Endothelial cell of umbilical vein (primary cell): Measurements from ENCODE around the gene SYT2. TPM values are rescaled to one million over a fixed set of nuclear protein-coding genes. Genes with fewer than 3 reads are reported as not detected.

ENCODE experiments used
- BruUV-seq: library from RNA; stranded (reverse); fragments of 400-500 nt; replicated peaks from 2 replicates; lab custom pipeline; 2021; lab: Mats Ljungman, UMichigan
- CTCF ChIA-PET: fragments of 300-600, 350-600 bp; sonication (Branson Sonifier 250); formaldehyde crosslinking; loops from one replicate; lab custom pipeline; 2021; ENCODE audit warnings: antibody characterized with exemption, inconsistent platforms; lab: Charles Lee
- POLR2A ChIA-PET: fragments of 300-600, 350-600 bp; sonication (Branson Sonifier 250); formaldehyde crosslinking; loops from one replicate; lab custom pipeline; 2021; ENCODE audit warnings: antibody characterized with exemption, inconsistent platforms; lab: Charles Lee
- DNase-seq: peaks from one replicate; pipeline ENCODE4 v3.0.0-alpha.2; 2011; ENCODE audit warnings: low read depth, low spot score
- FAIRE-seq: peaks from 2 replicates; lab custom pipeline; 2011; peaks lifted over from hg19 to GRCh38; lab: Jason Lieb, UNC
- H2AFZ ChIP-seq: 2 replicates; pipeline ENCODE4 v1.6.0; 2012; ENCODE audit warnings: low read depth, low read length, control low read depth, inconsistent platforms
- H3K27ac ChIP-seq: 2 replicates; pipeline ENCODE4 v1.5.1; 2011; ENCODE audit warnings: low read depth, mild to moderate bottlenecking, control low read depth, low read length, moderate library complexity; ENCODE audit not compliant: insufficient read depth
- H3K27me3 ChIP-seq, 2 experiments: 2 replicates each; pipeline versions ENCODE4 v1.6.0 to v1.6.1; 2011; ENCODE audit warnings: low read length in 2 of 2, mixed read lengths in 1 of 2; ENCODE audit not compliant: control insufficient read depth in 2 of 2, insufficient read depth in 2 of 2
- H3K36me3 ChIP-seq, 2 experiments: 2 replicates in 1 of 2; 3 replicates in 1 of 2; pipeline ENCODE4 v1.5.1; 2011; ENCODE audit warnings: low read length in 2 of 2, mild to moderate bottlenecking in 1 of 2, moderate library complexity in 1 of 2; ENCODE audit not compliant: control insufficient read depth in 2 of 2, insufficient read depth in 2 of 2; ENCODE audit errors: extremely low read depth in 1 of 2
- H3K4me1 ChIP-seq: 3 replicates; pipeline ENCODE4 v1.5.1; 2011; ENCODE audit warnings: mild to moderate bottlenecking, low read length; ENCODE audit not compliant: control insufficient read depth, insufficient read depth; ENCODE audit errors: extremely low read depth
- H3K4me2 ChIP-seq: 2 replicates; pipeline ENCODE4 v1.6.1; 2011; ENCODE audit warnings: low read length, control low read depth, mixed read lengths; ENCODE audit not compliant: insufficient read depth
- H3K4me3 ChIP-seq, 3 experiments: fragments of 200-600 bp in 1 of 3; sonication (generic), shearing (Covaris generic) in 1 of 3; replicated peaks in 1 of 3; 2 replicates each; pipeline ENCODE4 v1.5.1; 2011 to 2016; ENCODE audit warnings: control low read depth in 3 of 3, low read length in 3 of 3, mild to moderate bottlenecking in 2 of 3, inconsistent platforms in 1 of 3, low read depth in 1 of 3, moderate library complexity in 1 of 3; ENCODE audit not compliant: insufficient read depth in 1 of 3
- H3K79me2 ChIP-seq: 2 replicates; pipeline ENCODE4 v1.6.0; 2012; ENCODE audit warnings: low read length, inconsistent platforms; ENCODE audit not compliant: control insufficient read depth, insufficient read depth
- H3K9ac ChIP-seq: replicated peaks from 2 replicates; pipeline ENCODE3; 2011; ENCODE audit warnings: low read length, control low read depth; ENCODE audit not compliant: insufficient read depth; ENCODE audit errors: extremely low read depth
- H3K9me1 ChIP-seq: replicated peaks from 3 replicates; pipeline ENCODE4 v1.6.0; 2011; ENCODE audit warnings: mild to moderate bottlenecking, low read length; ENCODE audit not compliant: control insufficient read depth, insufficient read depth; ENCODE audit errors: extremely low read depth
- H3K9me3 ChIP-seq: replicated peaks from 2 replicates; pipeline ENCODE4 v1.5.1; 2012; ENCODE audit warnings: low read length, inconsistent platforms; ENCODE audit not compliant: control insufficient read depth, insufficient read depth
- H4K20me1 ChIP-seq: replicated peaks from 2 replicates; pipeline ENCODE3; 2011; ENCODE audit warnings: mild to moderate bottlenecking, low read length; ENCODE audit not compliant: control insufficient read depth, insufficient read depth; ENCODE audit errors: extremely low read depth
- CTCF ChIP-seq, 2 donors: IDR thresholded peaks; 1 replicate in 1 of 2; 2 replicates in 1 of 2; pipeline ENCODE4 v1.5.1; 2011; ENCODE audit warnings: low read length in 2 of 2, mild to moderate bottlenecking in 2 of 2, moderate library complexity in 2 of 2, control low read depth in 1 of 2, inconsistent platforms in 1 of 2, low read depth in 1 of 2; ENCODE audit not compliant: insufficient read depth in 1 of 2; ENCODE audit errors: extremely low read depth in 1 of 2
- EZH2 ChIP-seq: IDR thresholded peaks from 2 replicates; pipeline ENCODE4 v1.6.1; 2012; ENCODE audit warnings: borderline replicate concordance, low read depth, mild to moderate bottlenecking, moderate library complexity, low read length, inconsistent platforms; ENCODE audit not compliant: severe bottlenecking
- FOS ChIP-seq: IDR thresholded peaks from 2 replicates; pipeline ENCODE4 v1.6.1; 2011; ENCODE audit warnings: mild to moderate bottlenecking, low read length, moderate library complexity, borderline replicate concordance; ENCODE audit not compliant: insufficient read depth
- GATA2 ChIP-seq: IDR thresholded peaks from 2 replicates; pipeline ENCODE4 v1.7.0; 2011; ENCODE audit warnings: low read depth, mild to moderate bottlenecking, moderate library complexity, mixed read lengths, low read length; ENCODE audit not compliant: insufficient read length, insufficient read depth
- JUN ChIP-seq: IDR thresholded peaks from 2 replicates; pipeline ENCODE4 v1.6.1; 2011; ENCODE audit warnings: borderline replicate concordance, low read depth; ENCODE audit not compliant: insufficient read length, insufficient read depth
- MAX ChIP-seq: IDR thresholded peaks from 2 replicates; pipeline ENCODE4 v1.6.1; 2011; ENCODE audit not compliant: insufficient read depth, insufficient read length
- MYC ChIP-seq: IDR thresholded peaks from one replicate; pipeline ENCODE4 v1.6.1; 2011; ENCODE audit warnings: mild to moderate bottlenecking, low read depth, low read length
- POLR2A ChIP-seq: IDR thresholded peaks from 2 replicates; pipeline ENCODE4 v1.6.1; 2012; ENCODE audit warnings: low read depth, mild to moderate bottlenecking, control low read depth, low read length
- POLR2AphosphoS5 ChIP-seq: IDR thresholded peaks from 2 replicates; pipeline ENCODE4 v1.6.1; 2012; ENCODE audit warnings: low read depth, mild to moderate bottlenecking, control low read depth, low read length, moderate library complexity; ENCODE audit not compliant: insufficient read depth
- dilution Hi-C: fragments of 300-500 bp; cut with MboI; formaldehyde crosslinking; loops from one replicate; pipeline ENCODE4 v1.15.0; 2019; ENCODE audit warnings: low sequenced_read_pairs; ENCODE audit not compliant: extremely low pct_ligation_motif_present
- intact Hi-C: fragments of 100-400 bp; cut with micrococcal nuclease; formaldehyde crosslinking; loops from one replicate; pipeline ENCODE4 v1.10.0; 2022
- polyA plus RNA-seq, 4 experiments: library from polyadenylated mRNA; depleted of rRNA in 3 of 4; stranded (reverse) in 3 of 4; unstranded in 1 of 4; fragments of >200 nt; gene quantifications; 2 replicates each; pipeline versions ENCODE4 v1.2.1 to v1.2.3, GENCODE V29; 2011 to 2012; ENCODE audit warnings: missing spikeins in 1 of 4
- total RNA-seq: library from RNA; stranded (reverse); gene quantifications from 2 replicates; pipeline ENCODE4 v1.2.3, GENCODE V29; 2021

Gene SYT2
- total and polyA plus RNA-seq, 2 donors (not counting 3 experiments of a cell fraction or from before 2014, with no cell fraction given) = not detected

GRCh38 chr1:202679406-202680177, 30.7 kb downstream of the SYT2 start:
- intact Hi-C loops = no loop called here
- H3K36me3 ChIP-seq = no peaks in the 10 kb centered on the region
- POLR2A ChIA-PET = no interaction called here
- H4K20me1 ChIP-seq = no peaks in the 10 kb centered on the region
- no peak overlapping the region for H3K27ac ChIP-seq
- H3K27me3 ChIP-seq = peaks cover 13 to 16% of the 10 kb centered on the region in 2 experiments
- no TSS peak for BruUV-seq
- dilution Hi-C loops = no loop called here
- H2AFZ ChIP-seq = no peak overlapping the region
- H3K4me1 ChIP-seq = no peaks in the 10 kb centered on the region
- CTCF ChIA-PET = interaction anchor here (0.9 to 2.3 kb wide), 4 partner anchors 8 to 491 kb away, joined by 3 to 7 read pairs (median 6); no protein-coding TSS in a partner anchor
- no peak overlapping the region for H3K9ac ChIP-seq
- H3K4me3 ChIP-seq = no peak overlapping the region
- no peaks in the 10 kb centered on the region for H3K9me1 ChIP-seq
- TF ChIP-seq MYC = no peak
- no peak for TF ChIP-seq POLR2A
- no peak for TF ChIP-seq POLR2AphosphoS5
- TF ChIP-seq MAX = no peak
- no peak for TF ChIP-seq GATA2
- H3K4me2 ChIP-seq = no peak overlapping the region
- FAIRE-seq (no peak), DNase-seq (no peak)
- no peaks in the 10 kb centered on the region for H3K79me2 ChIP-seq
- no peaks in the 10 kb centered on the region for H3K9me3 ChIP-seq

- dilution Hi-C loops = no loop called here
- intact Hi-C loops = no loop called here
- H3K4me1 ChIP-seq = no peaks in the 10 kb centered on the region
- no peak overlapping the region for H2AFZ ChIP-seq
- ChIA-PET POLR2A (no interaction called here), CTCF (no interaction called here)
- no peak overlapping the region for H3K4me2 ChIP-seq
- no peaks in the 10 kb centered on the region for H3K36me3 ChIP-seq
- FAIRE-seq (no peak), DNase-seq (no peak)
- H3K79me2 ChIP-seq = no peaks in the 10 kb centered on the region
- H3K4me3 ChIP-seq = no peak overlapping the region
- BruUV-seq = no TSS peak
- H3K9ac ChIP-seq = no peak overlapping the region
- H3K27me3 ChIP-seq = peaks cover 12 to 16% of the 10 kb centered on the region in 2 experiments
- no peaks in the 10 kb centered on the region for H4K20me1 ChIP-seq
- H3K9me3 ChIP-seq = no peaks in the 10 kb centered on the region
- no peak overlapping the region for H3K27ac ChIP-seq
- TF ChIP-seq FOS (no peak), CTCF (IDR thresholded peaks at IDR 0.05; ENCODE audit: extremely low read depth in 1 of 2, insufficient read depth in 1 of 2, low read depth in 1 of 2, low read length in 2 of 2) (no peak), JUN (no peak), POLR2AphosphoS5 (no peak), EZH2 (no peak), MAX (no peak), MYC (no peak), GATA2 (no peak), POLR2A (no peak)
- H3K9me1 ChIP-seq = no peaks in the 10 kb centered on the region
Observed at GRCh38 chr1:202677433-202677832, 32.8 kb downstream of the SYT2 start.
